HG02642 (cell line): Measurements from ENCODE around the gene DNAAF5.

Experiments used
- ATAC-seq: cut with Tn5 transposase; IDR thresholded peaks from one replicate; pipeline ENCODE4 v1.9.1; 2021; ENCODE audit warnings: mild to moderate bottlenecking; ENCODE audit not compliant: unreplicated experiment, poor library complexity

Gene DNAAF5

DNA sequence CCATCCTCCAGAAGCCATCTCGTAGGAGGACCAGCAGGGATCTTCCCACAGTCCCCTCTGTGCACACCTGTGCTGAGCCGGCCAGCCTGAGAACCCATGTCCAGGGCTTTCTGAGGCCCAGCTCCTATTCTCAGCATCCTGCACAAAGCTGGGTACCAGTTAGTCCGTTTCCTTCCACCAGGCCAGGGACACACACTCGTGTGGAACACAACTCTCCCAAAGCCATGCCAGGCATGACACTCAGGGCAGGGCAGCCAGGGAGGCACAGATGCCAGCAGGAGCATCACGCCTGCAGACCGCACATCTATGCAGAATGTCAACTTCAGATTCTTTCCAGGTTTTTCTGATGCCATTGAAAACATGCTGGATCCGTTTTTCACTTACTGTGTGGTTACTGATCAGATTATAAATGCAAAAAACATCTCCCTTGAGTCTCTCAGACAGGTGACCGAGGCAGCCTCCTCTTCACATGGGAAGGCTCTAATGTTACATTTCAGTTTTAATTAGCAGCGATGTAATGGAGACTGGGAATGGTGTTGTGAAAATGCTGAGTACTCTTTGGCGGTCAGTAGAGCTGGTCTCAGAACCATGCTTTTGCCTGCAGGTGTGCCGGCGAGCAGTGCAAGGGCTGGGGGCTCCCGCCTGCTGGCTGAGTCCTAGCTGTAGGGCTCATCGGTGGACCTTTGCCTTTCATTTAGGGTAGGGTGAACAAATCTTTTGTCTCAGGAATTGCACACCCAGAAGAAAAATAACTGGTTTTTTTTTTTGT lies 102.5 kb downstream of the DNAAF5 start:
- ATAC-seq = no peak

DNA sequence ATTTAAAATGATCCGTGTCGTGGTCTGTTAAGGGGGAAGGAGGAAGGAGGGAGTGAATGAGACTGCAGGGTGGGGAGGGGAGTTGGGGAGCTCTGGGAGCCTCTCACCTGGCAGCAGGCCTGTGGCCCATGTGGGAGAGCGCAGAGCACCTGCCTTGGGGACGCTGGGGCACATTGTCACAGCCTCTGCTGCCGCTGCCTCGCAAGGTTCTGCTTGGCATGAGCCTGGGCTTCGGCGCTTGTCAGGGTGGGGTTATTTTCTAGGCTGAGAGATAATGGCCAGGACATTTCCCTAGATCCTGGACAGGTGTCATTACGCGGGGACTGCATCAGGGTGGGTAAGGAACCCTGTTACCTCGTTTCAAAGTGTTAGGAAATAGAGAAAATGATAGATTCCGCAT lies 103.6 kb downstream of the DNAAF5 start:
- no peak for ATAC-seq

DNA sequence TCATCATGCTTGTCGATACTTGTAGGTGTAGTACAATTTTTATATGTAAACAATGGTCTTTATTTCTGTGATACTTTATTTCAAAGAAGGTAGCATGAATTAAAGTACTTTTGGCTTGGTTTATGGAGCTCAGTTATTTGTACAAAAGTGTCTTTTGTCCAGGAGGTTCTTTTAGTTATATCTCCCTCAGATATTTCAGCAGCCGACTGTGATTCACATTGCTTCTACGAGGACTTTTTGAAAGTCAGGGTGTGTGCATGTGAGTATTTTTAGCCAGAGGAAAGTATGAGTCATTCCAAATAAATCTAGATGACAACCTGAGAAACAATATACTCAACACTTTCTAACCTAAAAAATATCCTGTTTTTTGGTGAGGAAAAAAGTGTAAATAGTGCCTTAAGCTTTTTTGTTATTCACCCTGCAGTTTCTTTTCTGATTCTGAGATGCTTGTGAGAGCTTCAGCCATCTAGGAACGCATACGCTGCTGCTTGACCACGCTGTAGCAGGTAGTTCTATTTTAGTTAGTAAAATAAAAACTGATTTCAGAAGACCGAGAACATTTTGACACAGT lies 105.2 kb downstream of the DNAAF5 start:
- ATAC-seq = no peak

DNA sequence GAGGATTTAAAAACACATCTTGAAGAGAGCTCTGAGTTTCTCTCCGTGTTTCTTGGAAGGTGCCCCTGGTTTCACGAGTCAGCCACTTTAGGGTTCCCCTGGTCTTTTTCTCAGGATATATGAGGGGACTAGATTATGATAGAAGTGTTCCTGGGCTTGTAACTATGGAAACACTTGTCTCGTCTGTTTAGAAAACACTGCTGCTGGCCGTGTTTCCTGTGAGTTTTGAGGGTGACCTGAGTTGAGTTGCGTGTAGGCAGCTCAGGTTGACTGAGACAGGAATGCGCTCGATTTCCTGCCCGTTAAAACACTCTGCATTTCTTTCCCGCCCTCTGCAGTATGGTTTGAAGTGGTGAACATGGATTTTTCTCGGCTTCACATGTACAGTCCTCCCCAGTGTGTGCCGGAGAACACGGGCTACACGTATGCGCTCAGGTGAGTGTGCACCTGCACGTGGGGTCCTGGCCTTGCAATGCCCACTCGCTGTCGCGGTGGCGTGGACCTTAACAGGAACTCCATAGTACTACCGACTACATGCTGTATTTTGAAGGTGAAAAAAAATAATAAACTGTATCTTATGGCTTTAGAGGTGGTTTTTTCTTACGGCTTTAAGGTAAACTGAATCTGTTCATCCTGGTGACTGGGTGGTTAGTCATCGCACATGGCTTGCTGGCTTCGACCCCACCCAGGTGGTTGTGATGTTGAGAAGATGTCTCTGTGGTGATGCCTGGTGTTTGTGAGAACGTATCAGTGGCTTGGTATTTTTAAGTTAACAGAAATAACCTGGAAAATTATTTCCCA lies 105.9 kb downstream of the DNAAF5 start, which contains the start of gene SUN1:
Gene SUN1 (plus strand): TSS at position 310 of the 801 bp plus-strand sequence. CDS start 49 bp downstream, at position 359.
- ATAC-seq = no peak

DNA sequence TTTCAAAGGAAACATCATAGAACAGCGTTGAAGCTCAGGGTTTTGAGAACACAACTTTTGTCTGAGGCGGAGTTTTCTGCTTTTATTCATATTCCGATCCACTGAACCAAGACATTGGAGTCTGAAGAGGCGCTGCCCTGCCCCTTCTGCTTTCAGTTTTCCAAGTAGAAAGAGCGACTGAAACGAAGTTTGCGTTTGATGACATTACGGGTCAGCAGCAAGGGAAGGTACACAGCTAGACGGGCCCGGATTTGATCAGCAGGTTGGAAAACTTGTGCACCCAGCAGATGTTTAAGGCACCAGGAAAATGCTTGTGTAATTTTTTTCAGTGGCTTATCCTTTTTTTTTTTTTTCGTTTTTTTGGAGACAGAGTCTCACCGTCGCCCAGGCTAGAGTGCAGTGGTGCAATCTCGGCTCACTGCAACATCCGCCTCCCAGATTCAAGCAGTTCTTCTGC lies 106.5 kb downstream of the DNAAF5 start:
- ATAC-seq = no peak

DNA sequence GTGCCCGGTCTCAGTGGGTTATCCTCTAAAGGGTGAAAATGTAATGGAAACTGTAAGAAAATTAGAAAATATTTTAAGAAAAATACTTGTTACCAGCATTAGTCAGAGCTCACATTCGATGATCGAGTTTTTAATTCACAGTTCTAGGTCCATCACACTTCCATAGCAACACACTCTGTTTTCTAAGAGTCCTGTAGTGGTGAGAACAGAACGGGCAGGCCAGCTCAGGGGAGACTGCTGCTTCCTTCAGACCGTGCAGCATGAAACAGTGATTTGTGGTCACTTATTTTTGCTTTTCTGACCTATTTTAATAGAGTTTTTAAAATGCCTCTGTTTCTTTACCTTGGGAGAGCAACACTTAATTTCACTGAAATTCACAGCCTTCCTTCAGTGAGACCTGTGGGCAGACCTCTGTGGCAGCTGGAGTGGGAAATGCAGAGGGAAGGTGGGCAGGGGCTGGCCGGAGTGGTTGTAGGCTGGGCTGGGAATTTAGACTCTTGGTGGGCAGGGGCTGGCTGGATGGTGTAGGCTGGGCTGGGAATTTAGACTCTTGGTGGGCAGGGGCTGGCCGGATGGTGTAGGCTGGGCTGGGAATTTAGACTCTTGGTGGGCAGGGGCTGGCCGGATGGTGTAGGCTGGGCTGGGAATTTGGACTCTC lies 107.2 kb downstream of the DNAAF5 start:
- ATAC-seq = no peak

DNA sequence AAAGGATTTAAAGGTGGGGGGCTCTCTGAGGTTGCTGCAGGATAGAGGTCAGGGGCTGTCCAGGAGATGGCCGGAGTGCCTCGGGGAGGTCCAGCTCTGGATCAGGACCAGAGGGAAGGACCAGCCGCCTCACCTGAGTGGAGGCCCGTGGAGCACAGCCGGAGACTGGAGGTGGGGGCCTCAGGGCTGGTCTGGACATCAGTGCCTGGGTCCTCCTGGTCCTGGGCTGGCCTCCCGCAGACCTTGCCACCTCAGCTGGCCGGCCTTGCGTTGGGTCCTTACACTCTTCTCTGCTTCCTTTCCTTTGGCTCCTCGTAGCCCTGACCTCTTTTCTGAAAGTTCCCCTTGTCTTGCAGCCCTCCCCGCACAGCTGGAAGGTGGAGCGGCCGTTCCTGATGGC lies 107.8 kb downstream of the DNAAF5 start:
- no peak for ATAC-seq

DNA sequence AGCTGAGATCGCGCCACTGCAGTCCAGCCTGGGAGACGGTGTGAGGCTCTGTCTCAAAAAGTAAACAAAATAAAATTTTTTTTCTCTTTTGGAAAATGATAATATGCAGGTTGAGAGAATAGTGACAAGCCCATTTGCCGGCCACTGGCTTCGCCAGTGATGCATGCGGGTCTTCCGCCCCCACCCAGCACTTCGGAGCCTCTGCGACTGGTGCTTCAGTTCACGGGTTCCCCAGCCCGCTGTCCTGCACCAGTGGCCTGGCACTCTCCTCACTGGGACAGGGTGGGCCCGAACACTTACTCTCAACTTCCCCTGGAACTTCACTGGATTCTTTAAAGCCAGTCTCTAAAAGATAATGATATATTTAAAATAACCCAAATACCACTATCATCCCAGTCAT lies 108.5 kb downstream of the DNAAF5 start:
- no peak for ATAC-seq

DNA sequence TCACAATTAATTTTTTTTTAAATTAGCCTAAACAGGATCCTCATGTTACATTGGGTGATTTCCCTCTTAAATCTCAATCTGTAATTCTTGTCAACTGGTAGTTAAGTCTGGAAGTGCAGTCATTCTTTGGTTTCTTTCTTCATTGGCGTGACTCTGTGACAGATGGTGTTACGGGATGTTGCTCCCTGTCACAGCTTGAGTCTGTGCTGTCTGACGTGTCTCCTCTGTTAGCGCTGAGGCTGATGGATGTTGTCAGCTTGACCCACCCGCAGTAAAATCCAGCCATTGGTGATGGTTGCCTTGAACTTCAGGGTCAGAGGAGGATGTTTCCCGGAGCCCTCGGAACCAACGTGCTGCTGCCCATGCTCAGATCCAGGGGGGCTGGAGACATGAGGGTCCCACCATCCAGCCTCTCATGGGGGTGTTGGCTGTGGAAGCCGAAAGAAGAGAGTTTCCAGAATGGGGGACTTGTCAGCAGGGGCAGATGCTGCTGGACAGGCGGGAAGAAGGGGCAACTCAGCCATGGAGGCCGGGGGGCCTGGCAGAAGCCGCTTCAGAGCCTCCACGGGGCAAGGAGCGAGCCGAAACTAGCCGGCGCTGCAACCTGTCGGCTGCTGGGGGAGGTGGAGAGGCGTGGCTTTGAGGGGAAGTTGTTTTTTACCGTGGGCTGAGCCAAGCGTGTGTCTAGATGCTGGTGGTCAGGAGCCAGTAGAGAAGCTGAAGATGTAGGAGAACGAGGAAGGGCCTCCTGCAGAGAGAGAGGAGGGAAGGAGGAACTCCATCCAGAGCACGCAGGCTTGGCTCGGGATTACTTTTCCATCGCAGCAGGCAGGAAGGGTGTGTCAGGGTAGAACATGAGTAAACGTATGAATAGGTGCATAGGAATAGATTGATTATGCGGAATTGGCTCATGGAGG lies 109.2 kb downstream of the DNAAF5 start:
- ATAC-seq = no peak
